Activated T-cell treated with anti-CD3 and anti-CD28 coated beads, Interleukin-2, amount 50 U/mL, for 24 hours (primary cell): ENCODE results near the gene RNF34.

Experiments used
- DNase-seq: peaks from one replicate; pipeline ENCODE4 v3.0.0-alpha.2; 2020
- H3K27ac Mint-ChIP-seq: 2 replicates; pipeline ENCODE4 v1.8.0; 2020; ENCODE audit warnings: mild to moderate bottlenecking, mixed read lengths
- H3K27me3 Mint-ChIP-seq: 2 replicates; pipeline ENCODE4 v1.8.0; 2020; ENCODE audit warnings: mixed read lengths
- H3K36me3 Mint-ChIP-seq: 2 replicates; pipeline ENCODE4 v1.8.0; 2020; ENCODE audit warnings: low read depth, mixed read lengths
- H3K4me1 Mint-ChIP-seq: 2 replicates; pipeline ENCODE4 v1.8.0; 2020; ENCODE audit warnings: low read depth, mixed read lengths
- H3K4me3 Mint-ChIP-seq: 2 replicates; pipeline ENCODE4 v1.8.0; 2020; ENCODE audit warnings: mild to moderate bottlenecking, moderate library complexity, mixed read lengths
- H3K9me3 Mint-ChIP-seq: 2 replicates; pipeline ENCODE4 v1.8.0; 2020; ENCODE audit warnings: mixed read lengths

Gene RNF34

GRCh38 chr12:121404734-121405133, 4.8 kb downstream of the RNF34 start:
- Mint-ChIP-seq H3K27ac (no peak overlapping the region), H3K4me3 (no peak overlapping the region), H3K27me3 (no peaks in the 10 kb centered on the region), H3K4me1 (peaks cover 48% of the 10 kb centered on the region), H3K36me3 (peaks cover 93% of the 10 kb centered on the region), H3K9me3 (no peaks in the 10 kb centered on the region)
- no peak for DNase-seq

- no peak overlapping the region for H3K4me3 Mint-ChIP-seq
- no peak for DNase-seq
- no peaks in the 10 kb centered on the region for H3K9me3 Mint-ChIP-seq
- peaks cover 93% of the 10 kb centered on the region for H3K36me3 Mint-ChIP-seq
- H3K4me1 Mint-ChIP-seq: peaks cover 49% of the 10 kb centered on the region
- H3K27me3 Mint-ChIP-seq: no peaks in the 10 kb centered on the region
- no peak overlapping the region for H3K27ac Mint-ChIP-seq
Observed at GRCh38 chr12:121405211-121405610, 5.3 kb downstream of the RNF34 start.

GRCh38 chr12:121413917-121414316, 14.0 kb downstream of the RNF34 start:
- H3K9me3 Mint-ChIP-seq: no peaks in the 10 kb centered on the region
- H3K36me3 Mint-ChIP-seq: peaks cover 86% of the 10 kb centered on the region
- no peaks in the 10 kb centered on the region for H3K27me3 Mint-ChIP-seq
- no peak for DNase-seq
- H3K4me1 Mint-ChIP-seq: peaks cover 32% of the 10 kb centered on the region
- H3K27ac Mint-ChIP-seq: no peak overlapping the region
- H3K4me3 Mint-ChIP-seq: no peak overlapping the region

GRCh38 chr12:121417847-121418246, 17.9 kb downstream of the RNF34 start:
- Mint-ChIP-seq H3K27ac (peak overlapping the region; percentile 18), H3K36me3 (peaks cover 92% of the 10 kb centered on the region), H3K27me3 (no peaks in the 10 kb centered on the region), H3K4me1 (peaks cover 18% of the 10 kb centered on the region), H3K9me3 (no peaks in the 10 kb centered on the region), H3K4me3 (no peak overlapping the region)
- DNase-seq: no peak

GRCh38 chr12:121420109-121420508, 20.2 kb downstream of the RNF34 start:
- no peaks in the 10 kb centered on the region for H3K9me3 Mint-ChIP-seq
- H3K4me3 Mint-ChIP-seq: no peak overlapping the region
- no peaks in the 10 kb centered on the region for H3K27me3 Mint-ChIP-seq
- H3K27ac Mint-ChIP-seq: peak overlapping the region; percentile 64
- DNase-seq: no peak
- H3K36me3 Mint-ChIP-seq: peaks cover 96% of the 10 kb centered on the region
- H3K4me1 Mint-ChIP-seq: peaks cover 17% of the 10 kb centered on the region

GRCh38 chr12:121423253-121423652, 23.3 kb downstream of the RNF34 start:
- H3K4me3 Mint-ChIP-seq: no peak overlapping the region
- H3K27me3 Mint-ChIP-seq: no peaks in the 10 kb centered on the region
- no peak for DNase-seq
- H3K4me1 Mint-ChIP-seq: peaks cover 1% of the 10 kb centered on the region
- H3K9me3 Mint-ChIP-seq: no peaks in the 10 kb centered on the region
- peak overlapping the region; percentile 33 for H3K27ac Mint-ChIP-seq
- H3K36me3 Mint-ChIP-seq: peaks cover 97% of the 10 kb centered on the region

- Mint-ChIP-seq H3K27ac (peak overlapping the region; percentile 72), H3K4me3 (no peak overlapping the region), H3K4me1 (peaks cover 1% of the 10 kb centered on the region), H3K9me3 (no peaks in the 10 kb centered on the region), H3K27me3 (no peaks in the 10 kb centered on the region), H3K36me3 (peaks cover 97% of the 10 kb centered on the region)
- no peak for DNase-seq
Observed at GRCh38 chr12:121423682-121424623, 24.0 kb downstream of the RNF34 start.

GRCh38 chr12:121424624-121424975, 24.7 kb downstream of the RNF34 start:
- H3K36me3 Mint-ChIP-seq: peaks cover 97% of the 10 kb centered on the region
- H3K27me3 Mint-ChIP-seq: no peaks in the 10 kb centered on the region
- H3K4me3 Mint-ChIP-seq: no peak overlapping the region
- H3K4me1 Mint-ChIP-seq: peaks cover 1% of the 10 kb centered on the region
- no peak for DNase-seq
- H3K27ac Mint-ChIP-seq: peak overlapping the region; percentile 72
- no peaks in the 10 kb centered on the region for H3K9me3 Mint-ChIP-seq

GRCh38 chr12:121427556-121428050, 27.7 kb downstream of the RNF34 start:
- no peak for DNase-seq
- Mint-ChIP-seq H3K27me3 (no peaks in the 10 kb centered on the region), H3K36me3 (peaks cover 98% of the 10 kb centered on the region), H3K4me3 (no peak overlapping the region), H3K4me1 (peaks cover 1% of the 10 kb centered on the region), H3K9me3 (no peaks in the 10 kb centered on the region), H3K27ac (peak overlapping the region; percentile 38)

GRCh38 chr12:121428883-121429282, 29.0 kb downstream of the RNF34 start:
- H3K27me3 Mint-ChIP-seq: no peaks in the 10 kb centered on the region
- DNase-seq: no peak
- H3K9me3 Mint-ChIP-seq: no peaks in the 10 kb centered on the region
- H3K27ac Mint-ChIP-seq: peak overlapping the region; percentile 38
- H3K36me3 Mint-ChIP-seq: peaks cover 98% of the 10 kb centered on the region
- H3K4me3 Mint-ChIP-seq: no peak overlapping the region
- H3K4me1 Mint-ChIP-seq: no peaks in the 10 kb centered on the region

- DNase-seq: no peak
- Mint-ChIP-seq H3K27me3 (no peaks in the 10 kb centered on the region), H3K9me3 (no peaks in the 10 kb centered on the region), H3K27ac (peak overlapping the region; percentile 59), H3K36me3 (peaks cover 96% of the 10 kb centered on the region), H3K4me1 (no peaks in the 10 kb centered on the region), H3K4me3 (no peak overlapping the region)
Observed at GRCh38 chr12:121430833-121431415, 31.0 kb downstream of the RNF34 start.

GRCh38 chr12:121432740-121433480, 33.0 kb downstream of the RNF34 start:
- no peak for DNase-seq
- no peak overlapping the region for H3K4me3 Mint-ChIP-seq
- H3K9me3 Mint-ChIP-seq: peaks cover 9% of the 10 kb centered on the region
- H3K4me1 Mint-ChIP-seq: no peaks in the 10 kb centered on the region
- peak overlapping the region; percentile 56 for H3K27ac Mint-ChIP-seq
- H3K27me3 Mint-ChIP-seq: no peaks in the 10 kb centered on the region
- H3K36me3 Mint-ChIP-seq: peaks cover 97% of the 10 kb centered on the region

- H3K4me3 Mint-ChIP-seq: no peak overlapping the region
- no peaks in the 10 kb centered on the region for H3K27me3 Mint-ChIP-seq
- peaks cover 9% of the 10 kb centered on the region for H3K9me3 Mint-ChIP-seq
- no peaks in the 10 kb centered on the region for H3K4me1 Mint-ChIP-seq
- H3K27ac Mint-ChIP-seq: no peak overlapping the region
- no peak for DNase-seq
- peaks cover 97% of the 10 kb centered on the region for H3K36me3 Mint-ChIP-seq
Observed at GRCh38 chr12:121436706-121437105, 36.8 kb downstream of the RNF34 start.

- H3K4me1 Mint-ChIP-seq: peaks cover 3% of the 10 kb centered on the region
- peaks cover 94% of the 10 kb centered on the region for H3K36me3 Mint-ChIP-seq
- H3K9me3 Mint-ChIP-seq: peaks cover 9% of the 10 kb centered on the region
- no peak overlapping the region for H3K4me3 Mint-ChIP-seq
- no peaks in the 10 kb centered on the region for H3K27me3 Mint-ChIP-seq
- H3K27ac Mint-ChIP-seq: no peak overlapping the region
- DNase-seq: no peak
Observed at GRCh38 chr12:121438905-121439304, 39.0 kb downstream of the RNF34 start.
